ENCODE data around the gene SSTR3.
"Not testable (repeated sequence)": the region's sequence is repeated elsewhere in the genome, so short reads cannot be mapped to it uniquely, and the experiment has no call there.

Gene SSTR3

DNA sequence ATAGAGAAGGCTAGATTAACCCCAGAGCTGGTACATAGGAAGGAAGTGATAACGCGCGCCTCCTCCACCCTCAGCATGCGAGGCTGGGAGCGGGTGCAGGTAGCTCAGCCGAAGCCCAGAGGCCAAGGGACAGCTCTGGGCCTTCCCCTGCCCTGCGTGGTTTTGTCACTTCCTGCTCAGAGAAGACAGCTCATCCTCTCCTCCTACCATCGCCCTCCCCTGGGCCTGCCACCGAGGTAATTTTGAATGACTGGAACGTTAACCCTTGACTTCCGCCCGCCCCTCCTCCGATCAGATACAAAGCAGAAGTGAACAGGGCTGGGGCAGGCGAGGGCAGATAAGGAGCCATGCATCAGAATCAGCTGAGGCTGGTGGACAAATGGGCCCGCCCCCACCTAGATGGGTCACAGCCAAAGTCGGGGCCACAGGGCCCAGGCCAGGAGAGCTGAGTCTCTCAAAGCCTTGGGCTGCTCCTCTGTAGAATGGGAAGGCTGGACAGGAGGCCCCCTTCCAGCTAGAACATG, 30.2 kb upstream of the SSTR3 start:
- no peak for DNase-seq (ENCODE audit: low read depth, low spot score)

DNA sequence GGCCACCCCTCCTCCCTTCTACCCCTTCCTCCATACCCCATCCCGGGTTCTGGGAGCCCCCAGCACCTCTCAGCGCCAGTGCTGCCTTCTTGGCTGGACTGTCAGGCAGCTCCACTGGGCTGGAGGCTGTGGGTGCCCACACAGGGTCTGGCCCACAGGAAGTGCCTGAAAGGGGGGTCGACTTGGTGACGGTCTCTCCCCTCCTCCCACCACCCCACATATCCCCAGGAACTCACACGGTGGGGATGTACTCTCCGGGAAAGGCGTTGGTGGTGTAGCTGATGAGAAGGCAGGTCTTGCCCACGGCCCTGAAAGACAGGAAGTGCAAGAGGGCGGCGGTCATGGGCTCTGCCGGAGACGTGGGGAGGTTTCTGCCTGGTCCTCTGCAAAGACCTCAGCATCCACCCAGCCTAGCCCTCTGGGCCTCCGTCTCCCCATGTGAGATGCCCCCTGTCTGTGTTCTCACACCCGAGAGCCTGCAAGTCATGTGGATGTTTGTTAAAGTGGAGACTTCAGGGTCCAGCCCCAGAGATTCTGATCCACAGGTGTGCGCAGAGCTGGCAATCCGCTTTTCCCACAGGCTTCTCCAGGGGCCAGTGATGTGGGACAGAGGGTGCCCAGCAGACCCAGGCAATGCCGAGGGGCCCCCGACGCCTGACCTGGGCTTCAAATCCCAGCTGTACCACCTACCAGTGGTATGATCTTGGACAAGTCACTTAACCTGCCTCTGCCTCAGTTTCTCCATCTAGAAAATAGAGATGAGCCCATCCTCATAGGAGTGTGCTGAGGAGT, 29.3 kb upstream of the SSTR3 start:
- DNase-seq (ENCODE audit: low read depth, low spot score) = no peak

DNA sequence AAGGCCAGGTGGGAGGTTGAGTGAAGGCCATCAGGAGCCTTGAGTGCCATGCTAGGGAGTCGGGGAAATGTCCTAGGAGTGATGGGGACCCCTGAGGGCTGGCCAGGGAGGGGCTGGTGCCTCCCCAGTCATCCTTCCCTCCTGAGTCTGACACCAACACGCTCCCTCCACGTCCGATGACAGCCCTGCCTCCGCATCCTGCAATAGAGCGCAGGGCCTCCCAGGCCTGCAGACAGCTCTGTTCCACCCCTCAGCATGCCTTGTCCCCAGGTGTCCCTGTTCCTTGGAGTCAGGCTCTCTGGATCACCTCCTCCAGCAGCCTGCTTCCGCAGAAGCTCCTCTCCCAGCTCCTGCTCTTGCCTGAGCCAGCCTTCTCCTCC, 28.7 kb upstream of the SSTR3 start:
- DNase-seq (ENCODE audit: low read depth, low spot score) = no peak

DNA sequence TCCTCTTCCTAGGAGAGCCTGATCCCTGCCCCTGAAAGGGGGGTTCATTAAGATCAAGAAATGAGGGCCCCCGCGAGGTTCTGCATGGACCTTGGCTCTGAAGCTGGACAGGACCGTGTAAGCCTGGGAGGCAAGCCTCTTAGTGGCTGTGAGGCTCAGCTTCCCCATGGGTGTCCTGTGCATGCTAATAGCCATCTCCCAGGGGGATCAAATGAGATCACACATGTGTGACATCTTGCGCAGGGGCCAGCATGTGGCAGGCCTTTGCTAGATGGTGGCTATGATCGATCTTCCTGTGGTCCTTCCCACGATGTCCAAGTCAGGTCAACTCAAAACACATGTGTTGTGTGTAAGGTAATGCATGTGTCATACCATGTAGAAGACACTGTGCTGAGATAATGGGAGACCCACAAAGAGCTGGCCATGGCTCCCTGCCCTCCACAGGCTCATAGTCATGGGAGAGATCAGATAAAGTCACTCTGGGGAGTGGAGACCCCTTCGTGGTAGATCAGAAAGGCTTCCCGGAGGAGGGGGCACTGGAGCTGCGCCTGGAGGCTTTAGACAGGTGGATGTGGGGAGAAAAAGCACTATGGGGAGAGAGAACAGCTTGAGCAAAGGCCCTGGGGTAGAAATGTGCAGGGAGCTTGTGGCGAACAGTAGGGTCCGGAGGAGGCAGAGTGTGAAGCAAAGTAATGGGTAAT, 28.1 kb upstream of the SSTR3 start:
- DNase-seq (ENCODE audit: low read depth, low spot score) = no peak

DNA sequence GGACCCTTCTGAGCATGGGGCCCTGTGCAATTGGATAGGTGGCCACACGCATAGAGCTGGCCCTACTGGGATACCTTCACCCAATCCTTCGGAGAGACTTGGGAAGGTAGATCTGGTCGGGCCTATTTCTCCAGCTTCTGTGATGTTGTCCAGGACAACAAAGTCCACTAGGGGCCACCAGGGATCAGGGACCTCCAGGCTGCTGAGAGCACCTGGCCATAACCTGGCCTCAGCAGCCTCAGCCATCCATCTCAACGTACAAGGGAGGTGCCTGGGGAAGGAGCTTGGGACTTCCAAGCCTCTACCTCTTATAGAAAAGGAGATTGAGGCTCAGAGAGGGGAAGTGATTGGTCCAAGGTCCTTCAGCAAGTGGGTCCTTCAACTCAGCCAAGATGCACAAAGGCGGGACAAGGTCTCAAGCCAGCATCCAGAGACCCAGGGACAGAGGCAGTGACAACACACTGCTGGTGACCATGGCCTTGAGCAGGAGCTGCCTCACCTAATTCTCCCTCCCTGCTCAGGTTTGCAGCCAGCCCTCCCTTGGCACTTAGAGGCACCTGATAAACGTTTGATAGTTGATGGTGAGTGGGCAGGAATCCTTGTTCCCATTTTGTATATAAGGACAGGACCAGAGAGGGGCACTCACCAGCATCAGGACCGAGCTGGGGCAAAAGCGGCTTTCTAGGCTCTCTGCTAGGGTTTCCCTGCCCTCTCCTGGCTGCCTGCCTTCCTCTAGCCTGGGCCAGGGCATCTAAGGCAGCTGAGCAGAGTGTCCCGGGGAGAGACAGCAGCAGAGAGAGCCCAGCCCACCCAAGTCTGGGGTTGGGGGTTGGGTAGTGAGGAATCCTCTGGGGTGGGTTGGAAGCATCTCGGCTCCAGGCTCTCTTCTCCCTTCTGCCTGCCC, 27.3 kb upstream of the SSTR3 start:
- no peak for DNase-seq (ENCODE audit: low read depth, low spot score)

DNA sequence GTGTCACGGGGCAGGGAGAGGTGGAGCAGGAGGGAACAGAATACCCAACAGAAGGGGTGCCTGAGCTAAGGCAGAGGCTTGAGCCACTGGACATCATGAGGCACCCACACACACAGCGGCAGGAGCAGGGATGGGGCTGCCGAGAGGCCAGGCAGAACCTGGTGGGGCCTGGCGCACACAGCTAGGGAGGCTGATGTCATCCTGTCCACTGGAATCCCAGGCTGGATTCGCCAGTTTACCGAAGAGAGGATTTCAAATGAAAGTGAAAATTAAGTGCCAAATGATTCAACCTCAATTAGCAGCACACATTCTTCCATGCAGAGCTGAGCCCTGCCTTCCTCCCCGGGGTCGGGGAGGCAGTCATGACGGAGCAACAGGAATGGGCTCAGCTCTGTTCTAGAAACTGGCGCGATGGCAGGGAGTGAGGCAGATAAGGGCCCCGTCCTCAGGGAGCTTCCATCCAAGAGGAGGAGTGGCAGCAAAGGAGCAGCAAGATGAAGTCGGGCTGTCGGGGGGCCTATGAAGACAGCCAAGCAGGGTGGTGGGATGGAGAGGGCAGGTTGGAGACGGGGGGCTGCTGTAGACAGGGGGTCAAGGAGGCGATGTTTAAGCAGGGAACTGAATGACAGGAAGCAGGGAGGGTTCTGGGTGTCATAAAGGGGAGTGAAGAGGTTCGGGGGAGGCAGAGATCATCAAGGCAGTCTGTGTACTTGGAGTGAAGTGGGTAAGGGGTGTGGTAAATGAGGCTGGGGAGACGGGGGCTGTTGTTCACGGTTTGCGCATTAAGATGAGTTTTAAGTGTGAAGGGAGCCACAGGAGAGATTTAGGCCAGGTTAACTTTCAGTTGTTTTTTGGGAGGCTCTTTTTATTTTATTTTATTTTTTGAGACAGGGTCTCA, 25.3 kb upstream of the SSTR3 start:
- DNase-seq (ENCODE audit: low read depth, low spot score) = peak; percentile 78

DNA sequence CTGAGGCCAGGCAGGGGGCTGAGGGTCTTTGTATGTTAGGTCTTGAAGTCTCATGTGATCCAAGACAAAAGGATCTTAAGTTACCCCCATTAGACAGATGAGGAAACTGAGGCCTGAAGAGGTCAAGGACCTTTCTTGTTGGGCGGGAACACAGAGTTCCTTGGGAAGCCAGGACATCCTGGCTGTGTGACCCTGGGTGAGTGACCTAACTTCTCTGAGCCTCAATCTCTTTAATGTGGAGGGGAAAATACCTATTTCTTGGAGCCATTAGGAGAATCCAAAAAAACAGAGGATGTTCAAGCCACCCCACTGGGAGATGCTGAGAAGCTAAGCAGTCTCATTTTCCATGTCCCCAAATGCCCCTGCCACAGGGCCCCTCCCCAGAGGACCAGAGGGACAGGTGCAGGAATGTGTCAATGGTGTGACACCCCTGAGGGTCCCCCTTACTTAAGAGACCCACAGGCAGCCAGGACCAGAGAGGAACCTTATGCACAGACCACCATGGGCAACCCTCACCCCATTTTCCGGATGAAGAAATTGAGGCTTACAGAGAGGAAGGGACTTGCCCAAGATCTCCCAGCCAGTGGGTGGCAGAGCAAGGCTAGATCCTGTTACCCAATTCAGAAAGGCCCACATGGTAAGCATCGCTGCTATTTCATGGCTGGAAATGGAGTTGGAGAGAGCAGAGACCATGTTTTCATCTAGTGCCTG, 23.8 kb upstream of the SSTR3 start:
- DNase-seq (ENCODE audit: low read depth, low spot score) = no peak

DNA sequence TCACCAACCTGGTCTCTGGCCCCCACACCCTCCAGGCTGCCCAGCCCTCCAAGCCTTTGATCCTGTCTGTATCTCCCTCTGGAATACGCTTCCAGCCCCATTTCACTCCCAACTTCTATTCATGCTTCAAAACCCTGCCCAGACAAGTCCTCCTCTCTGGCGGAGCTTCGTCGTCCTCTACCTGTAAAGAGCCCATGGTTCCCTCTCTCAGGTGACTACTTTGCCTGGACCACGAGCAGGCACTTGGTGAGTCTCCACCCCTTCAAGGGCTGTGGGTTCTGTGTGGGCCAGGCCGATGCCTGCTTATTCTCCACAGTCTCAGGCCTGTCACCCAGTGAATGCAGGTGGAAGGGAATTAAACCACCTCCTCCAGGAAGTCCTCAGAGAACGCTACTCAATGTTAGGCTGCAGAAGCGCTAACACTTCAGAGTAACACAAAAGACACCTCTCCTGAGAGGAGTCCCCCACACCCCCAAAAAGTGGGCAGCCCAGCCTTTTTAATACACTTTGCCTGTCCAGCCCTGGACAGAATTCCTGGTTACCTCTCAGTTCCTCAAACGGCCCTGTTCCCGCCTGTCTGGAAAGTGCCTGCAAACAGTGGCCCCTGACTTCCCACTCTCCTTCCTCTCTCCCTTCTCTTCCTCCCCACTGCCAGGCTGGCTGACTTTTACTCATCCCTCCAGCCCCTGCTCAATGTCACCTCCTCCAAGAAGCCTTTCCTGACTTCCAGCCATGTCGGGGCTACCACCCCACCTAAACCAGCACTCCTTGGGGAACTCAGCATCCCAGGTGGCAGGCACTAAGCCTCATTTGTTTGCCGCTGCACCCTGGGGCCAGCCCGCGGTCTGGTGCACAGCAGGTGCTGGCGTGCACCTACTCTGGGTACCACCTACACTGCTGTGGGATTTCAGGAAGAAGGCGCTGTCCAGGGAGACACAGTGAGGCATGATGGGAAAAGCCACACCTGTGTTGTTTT, 22.7 kb upstream of the SSTR3 start:
- DNase-seq (ENCODE audit: low read depth, low spot score) = no peak

DNA sequence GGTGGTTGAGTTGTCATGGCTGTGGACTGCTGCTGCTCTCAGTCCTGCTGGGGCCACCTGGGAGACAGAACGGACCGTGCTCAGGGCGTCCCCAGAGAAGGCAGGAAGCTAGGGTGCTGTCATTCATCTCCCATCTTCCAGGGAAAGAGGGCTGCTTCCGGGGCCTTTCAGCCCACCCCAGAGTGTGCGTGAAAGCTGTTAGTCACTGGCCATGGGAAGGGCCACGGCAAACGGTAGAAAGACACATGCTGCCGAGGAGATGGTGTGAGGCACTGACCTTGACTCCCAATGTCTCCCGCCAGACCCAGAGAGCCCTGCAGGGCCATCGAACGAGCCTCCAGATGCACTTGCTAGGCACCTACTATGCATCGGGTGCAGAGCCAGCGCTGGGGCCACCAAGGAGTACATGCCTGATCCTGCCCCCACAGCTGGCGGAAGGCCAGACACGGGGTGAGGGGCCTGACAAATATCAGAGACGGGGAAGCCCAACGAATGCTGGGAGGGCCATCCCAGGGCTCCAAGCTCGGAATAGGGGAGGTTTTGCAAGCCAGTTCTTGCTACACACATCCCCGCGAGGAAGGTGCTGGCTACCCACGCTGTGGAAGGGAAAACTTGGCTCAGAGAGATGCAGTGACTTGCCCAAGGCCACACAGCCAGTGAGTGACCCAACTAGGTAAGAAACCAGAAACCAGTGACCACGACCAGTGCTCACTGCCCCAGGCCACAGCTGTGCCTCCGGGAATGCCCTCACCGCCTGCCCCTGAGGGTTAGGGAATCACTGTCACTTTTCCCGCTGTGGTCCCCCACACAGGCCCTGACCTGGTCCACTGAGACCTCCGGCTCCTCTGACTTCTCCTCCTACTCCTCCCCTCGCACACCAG, 21.7 kb upstream of the SSTR3 start:
- DNase-seq (ENCODE audit: low read depth, low spot score) = no peak

DNA sequence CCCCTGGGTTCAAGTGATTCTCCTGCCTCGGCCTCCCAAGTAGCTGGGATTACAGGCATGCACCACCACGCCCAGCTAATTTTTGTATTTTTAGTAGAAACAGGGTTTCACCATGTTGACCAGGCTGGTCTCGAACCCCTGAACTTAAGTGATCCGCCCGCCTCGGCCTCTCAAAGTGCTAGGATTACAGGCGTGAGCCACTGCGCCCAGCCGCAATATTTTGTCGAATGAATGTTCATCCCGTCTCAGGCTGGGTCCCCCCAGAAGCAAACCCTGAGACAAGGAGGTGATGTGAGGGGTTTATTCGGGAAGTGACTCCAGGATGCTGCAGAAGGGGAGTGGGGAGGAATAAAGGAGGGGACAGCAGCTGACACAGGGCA, 21.1 kb upstream of the SSTR3 start:
- not testable (repeated sequence) for DNase-seq (ENCODE audit: low read depth, low spot score)

DNA sequence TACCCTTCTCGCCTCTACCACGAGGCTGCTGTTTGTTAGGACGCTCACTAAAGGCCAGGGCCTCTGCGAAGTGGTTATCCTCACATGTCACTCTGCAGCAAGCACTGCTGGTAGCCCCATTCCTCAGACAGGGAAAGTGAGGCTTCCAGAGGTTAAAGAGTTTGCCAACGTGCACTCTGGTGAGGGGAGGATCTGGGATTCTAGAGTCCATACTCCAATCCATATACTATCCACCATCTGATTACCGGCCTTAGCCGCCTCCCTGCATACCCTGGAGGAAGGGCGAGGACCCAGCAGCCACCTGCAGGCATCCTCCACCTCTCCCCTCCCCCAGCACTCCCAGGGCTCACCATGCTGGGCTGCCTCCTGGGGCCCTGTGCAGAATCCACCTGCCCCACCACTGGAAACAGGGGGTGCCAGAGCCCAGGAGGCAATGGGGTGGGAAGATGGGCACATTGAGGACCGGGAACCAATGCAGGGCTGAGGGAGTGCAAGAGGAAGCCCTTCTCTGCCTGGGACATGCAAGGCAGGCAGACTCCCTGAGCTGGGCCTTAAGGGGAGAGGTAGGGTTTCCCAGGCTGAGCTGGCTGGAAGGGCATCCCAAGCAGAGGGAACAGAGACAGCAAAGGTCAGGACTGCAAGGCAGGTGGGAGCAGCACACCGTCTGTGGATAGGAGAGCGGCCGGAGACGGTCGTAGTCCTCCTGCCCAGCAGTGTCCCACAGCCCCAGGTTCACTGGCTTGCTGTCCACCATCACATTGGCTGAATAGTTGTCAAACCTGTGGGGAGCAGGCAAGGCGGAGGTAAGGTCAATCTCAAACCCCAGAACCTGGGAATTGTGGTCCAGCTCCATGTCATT, 20.1 kb upstream of the SSTR3 start:
- no peak for DNase-seq (ENCODE audit: low read depth, low spot score)

DNA sequence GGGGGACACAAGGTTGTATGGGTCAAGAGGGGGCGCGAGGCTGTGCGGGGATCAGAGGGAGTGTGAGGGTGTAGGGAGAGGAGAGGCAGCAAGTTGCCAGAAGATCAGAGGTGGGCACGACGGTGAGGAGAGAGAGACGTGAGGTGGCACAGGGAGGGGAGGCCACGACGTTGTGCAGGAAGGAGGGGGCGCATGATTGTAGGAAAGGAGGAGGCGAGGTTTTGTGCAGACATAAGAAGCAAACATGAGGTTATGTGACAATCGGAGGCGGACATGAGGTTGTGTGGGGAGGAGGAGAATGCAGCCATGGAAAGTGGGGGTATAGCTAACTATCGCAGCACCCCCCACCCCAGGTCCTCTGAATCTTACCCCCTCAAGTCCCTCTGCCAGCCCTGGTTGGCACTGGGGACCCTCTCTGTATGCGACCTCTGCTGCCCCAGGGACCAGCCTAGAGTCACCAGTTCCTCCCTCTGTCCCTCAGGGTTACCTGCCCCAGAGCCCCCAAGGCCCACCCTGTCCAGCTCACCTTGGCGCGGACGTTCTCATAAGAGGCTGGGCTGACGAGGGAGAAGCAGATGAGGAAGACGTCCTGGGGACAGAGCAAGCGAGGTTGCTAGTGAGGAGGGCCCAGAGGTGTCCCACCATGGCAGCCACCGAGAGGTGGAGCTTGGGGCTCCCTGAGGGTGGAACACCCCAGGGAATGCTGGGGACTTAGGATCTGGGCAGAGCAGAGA, 19.3 kb upstream of the SSTR3 start:
- DNase-seq (ENCODE audit: low read depth, low spot score) = no peak

DNA sequence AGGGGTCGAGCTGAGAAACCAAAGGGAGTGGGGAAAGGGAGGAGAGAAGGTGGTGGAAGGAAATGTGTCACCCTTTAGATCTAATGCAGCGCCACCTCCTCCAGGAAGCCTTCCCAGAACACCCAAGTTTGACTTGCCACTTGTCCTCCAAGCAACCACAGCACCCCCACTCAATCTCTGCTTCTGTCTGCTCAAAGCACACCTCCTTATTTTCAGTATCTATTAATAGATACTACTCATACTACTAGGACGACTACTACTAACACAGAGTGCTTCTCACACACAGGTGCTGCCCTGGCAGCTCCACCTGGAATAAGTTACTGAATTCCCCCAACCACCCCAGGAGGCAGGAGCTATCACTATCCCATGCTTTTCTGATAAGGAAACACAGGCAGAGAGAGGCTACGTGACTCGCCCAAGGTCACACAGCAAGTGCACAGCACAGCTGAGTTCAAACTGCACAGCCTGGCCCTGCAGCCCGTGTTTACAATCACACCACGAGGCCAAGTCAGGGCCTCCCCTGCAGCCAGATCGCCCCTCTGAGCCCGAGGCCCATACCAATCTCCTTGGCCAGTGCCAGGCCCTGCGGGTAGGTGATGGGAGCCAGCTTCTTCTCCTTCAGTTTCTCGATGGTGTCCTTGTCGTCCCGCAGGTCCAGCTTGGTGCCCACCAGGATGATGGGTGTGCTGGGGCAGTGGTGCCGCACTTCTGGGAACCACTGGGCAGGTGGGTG, 18.6 kb upstream of the SSTR3 start:
- no peak for DNase-seq (ENCODE audit: low read depth, low spot score)

DNA sequence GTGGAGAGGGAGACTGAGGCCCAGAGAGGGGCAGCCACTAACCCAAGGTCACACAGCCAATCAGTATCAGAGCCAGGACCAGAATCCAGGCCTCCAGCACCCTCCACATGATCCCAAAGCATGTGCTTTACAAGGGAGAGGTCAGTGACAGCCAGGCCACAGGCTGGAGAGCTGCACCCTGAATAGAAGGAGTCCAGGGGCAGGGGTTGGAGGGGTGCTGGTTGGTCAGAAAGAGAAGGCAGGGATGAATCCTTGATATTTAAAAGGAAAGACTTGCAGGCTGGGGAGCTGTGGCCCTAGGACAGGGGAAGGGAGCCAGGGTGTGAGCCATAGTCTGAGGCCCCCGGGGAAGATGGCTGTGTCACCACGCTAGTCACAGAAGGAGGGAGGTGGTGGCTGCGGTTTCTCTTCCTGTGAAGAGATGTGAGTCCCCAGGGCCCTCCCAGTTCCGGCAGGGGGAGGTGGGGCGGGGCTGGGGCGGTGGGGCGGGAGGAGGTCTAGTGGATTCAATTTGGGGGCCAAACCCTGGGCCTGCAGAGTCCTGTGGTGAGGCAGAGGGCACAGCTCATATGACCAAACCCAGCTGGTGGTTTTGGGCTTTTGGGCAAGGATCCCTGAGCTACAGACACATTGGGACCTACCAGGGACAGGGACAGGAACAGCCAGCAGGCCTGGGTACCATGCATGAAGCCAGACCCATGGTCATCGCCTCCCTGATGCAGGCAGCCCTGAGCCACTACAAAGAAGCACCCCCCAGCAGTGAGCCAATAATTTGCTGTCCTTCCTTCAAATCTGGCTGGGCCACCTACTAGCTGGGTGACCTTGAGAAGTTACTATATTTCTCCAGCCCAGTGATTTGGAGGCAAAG, 17.8 kb upstream of the SSTR3 start:
- peak; percentile 58 for DNase-seq (ENCODE audit: low read depth, low spot score)

Data from astrocyte of the hippocampus (primary cell).